VCaP (cell line): Measurements from ENCODE around the gene STARD13.

ENCODE experiments used
- H3K27ac ChIP-seq: fragments of 450-650 bp; 2 replicates; pipeline ENCODE4 v1.5.1; 2017
- CTCF ChIP-seq: fragments of 450-650 bp; conservative IDR thresholded peaks from 2 replicates; pipeline ENCODE4 v1.5.1; 2017; ENCODE audit warnings: mild to moderate bottlenecking, moderate library complexity

The STARD13 gene

DNA sequence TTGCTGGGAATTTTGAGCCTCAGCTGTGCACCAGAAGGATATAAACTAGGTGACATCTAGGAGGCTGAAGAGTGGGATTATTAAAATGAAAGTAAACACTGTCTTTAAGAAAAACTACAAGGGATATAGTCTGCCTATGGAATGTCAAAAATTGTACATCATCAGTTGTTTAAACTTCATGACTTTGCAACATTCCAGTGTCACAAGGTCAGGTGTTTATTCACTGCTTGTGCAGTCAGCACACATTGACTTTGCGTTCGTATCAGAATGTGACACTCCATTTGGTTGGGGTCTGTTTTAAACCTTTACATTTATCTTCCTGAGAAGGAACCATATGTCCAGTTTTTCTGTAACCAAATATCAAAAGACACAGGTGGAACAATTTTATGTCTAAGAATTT lies 183.7 kb downstream of the STARD13 start:
- TF ChIP-seq CTCF: no peak
- H3K27ac ChIP-seq: no peak overlapping the region

DNA sequence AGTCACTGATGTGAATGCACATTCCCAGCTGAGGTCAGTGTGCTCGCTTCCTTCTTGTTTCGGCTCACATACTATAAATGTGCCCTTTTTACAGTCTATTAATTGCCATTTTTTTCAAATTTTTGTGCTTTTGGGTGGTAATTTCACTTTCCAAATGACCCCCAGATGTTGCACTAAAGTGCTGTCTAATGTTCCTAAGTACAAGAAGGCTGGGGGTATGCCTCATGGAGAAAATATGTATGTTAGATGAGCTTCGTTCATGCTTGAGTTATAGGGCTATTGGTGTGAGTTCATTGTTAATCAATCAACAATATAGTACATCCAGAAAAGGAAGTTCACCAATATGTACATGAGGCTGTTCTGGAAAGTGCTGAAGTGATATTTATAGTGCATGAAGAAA lies 184.7 kb downstream of the STARD13 start:
- H3K27ac ChIP-seq: no peak overlapping the region
- no peak for TF ChIP-seq CTCF

GRCh38 chr13:33099860-33100259 lies 185.7 kb downstream of the STARD13 start:
- no peak overlapping the region for H3K27ac ChIP-seq
- no peak for TF ChIP-seq CTCF

DNA sequence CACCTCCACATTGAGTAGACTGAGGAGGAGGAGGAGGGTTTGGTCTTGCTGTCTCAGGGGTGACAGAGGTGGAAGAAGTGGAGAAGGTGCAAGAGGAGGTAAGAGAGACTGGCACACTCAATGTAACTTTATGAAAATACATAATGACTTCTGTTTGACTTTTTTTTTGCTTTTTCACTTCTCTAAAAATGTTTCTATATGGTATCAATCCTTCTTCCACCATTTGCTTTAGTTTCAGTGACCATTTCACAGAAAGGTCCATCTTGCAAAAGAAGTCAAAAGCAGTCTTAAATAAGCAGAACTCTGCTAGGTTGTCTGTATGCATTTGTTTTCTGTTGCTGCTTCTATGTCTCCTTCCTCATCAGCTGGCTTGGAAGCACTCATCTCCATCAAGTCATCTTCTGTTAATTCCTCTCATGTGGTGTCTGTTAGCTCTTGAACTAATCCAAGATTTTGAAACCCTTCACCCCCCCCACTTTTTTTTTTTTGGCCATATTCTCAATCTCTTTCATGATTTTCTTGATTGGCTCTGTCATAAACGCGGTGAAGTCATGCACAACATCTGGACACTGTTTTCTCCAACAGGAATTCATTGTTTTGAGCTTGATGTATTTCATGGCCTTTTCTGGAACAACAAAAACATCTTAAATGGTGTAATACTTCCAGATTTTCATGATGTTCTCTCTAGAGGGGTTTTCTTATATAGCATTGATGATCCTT lies 188.5 kb downstream of the STARD13 start:
- TF ChIP-seq CTCF: no peak

DNA sequence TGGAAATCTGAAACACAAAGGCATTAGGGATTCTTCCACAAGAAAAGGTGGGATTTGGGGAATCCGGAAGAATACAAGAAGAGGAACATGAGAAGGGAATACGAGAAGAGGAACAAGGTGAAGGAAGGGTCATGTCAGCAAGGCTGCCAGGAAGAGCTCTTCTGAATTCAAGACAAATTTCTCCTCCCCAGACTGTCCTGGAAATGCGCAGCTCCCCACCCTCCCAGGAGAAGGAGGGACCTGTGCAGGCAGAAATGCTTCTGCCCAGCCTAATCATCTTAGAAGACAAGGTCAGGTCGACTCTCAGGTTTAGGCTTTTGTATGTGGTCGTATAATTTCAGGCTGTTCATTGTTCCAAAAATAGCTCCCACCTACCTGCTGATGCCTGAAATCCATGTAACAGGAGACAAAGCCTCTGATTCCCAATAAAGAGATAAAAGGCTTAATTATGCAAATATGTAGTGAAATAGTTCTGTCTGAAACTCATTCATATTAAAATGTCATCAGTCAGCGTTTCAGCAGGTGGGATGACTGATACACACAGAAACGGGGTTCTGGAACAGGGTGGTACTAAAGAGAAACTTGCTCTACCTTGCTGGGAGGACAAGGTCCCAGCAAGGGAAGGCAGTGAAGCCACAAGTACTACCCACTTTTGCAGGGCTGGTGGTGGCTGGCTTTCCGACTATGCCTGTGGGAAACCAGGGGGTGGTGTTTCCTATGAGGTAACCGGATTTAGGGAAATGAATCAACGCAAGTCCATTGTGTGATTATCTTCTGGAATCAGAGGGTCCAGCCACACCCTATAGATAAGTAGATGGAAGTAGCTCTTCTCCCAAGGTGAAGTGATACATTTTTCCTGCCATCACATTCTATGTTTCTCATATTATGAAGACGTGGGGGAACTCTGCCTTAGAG lies 193.2 kb downstream of the STARD13 start:
- H3K27ac ChIP-seq: no peak overlapping the region
- TF ChIP-seq CTCF: no peak

More for the DNA sequence above, 188.5 kb downstream of the STARD13 start:
- H3K27ac ChIP-seq: no peak overlapping the region

DNA sequence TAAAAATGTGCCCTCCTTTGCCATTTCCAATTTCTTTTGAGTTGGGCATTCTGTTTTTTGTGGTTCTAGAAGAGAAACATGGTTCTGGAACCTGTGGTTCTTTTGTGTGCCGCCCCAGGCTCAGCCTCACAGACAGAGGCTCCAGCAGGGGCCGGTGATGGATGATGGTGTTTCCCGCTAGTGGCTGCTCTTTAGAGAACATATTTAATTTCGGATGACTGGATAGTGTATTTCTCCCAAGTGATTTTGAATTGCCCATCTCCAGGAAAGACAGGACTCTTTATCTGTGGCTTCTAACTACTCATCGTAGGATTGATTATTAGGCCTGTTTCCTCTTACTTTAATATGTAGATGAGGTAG lies 194.2 kb downstream of the STARD13 start:
- no peak for TF ChIP-seq CTCF
- H3K27ac ChIP-seq: no peak overlapping the region

- TF ChIP-seq CTCF: no peak
- 0 out of 2 replicates have a peak overlapping the region, but pooled peaks have one; percentile 15 for H3K27ac ChIP-seq
Measured at GRCh38 chr13:33090755-33091414, 194.7 kb downstream of the STARD13 start.
